ENCODE data around the gene TMEM26. TPM values are rescaled to one million over a fixed set of nuclear protein-coding genes. Genes with fewer than 3 reads are reported as not detected.

TMEM26 gene
- total RNA-seq: not detected in 2 replicates

GRCh38 chr10:61452655-61453641, at the start of gene TMEM26:
TSS of gene TMEM26 (minus strand) at chr10:61453381. CDS start at chr10:61453081, 300 bp downstream.

Other genes starting within 250 kb of the TMEM26 start
- not detected in 2 replicates for gene CABCOCO1, start 209.5 kb upstream of the TMEM26 start, total RNA-seq

Measured in tracheal epithelial cell (primary cell).